Stimulated activated CD4-positive, alpha-beta T cell treated with anti-CD3 and anti-CD28 coated beads, Interleukin-1b, Interleukin-23, amount 100 ng/mL, for 24 hours (primary cell): ENCODE data around the gene KLHDC7A.

Experiments used
- DNase-seq, 4 experiments: peaks; one replicate each; pipeline ENCODE4 v3.0.0-alpha.2; 2020; ENCODE audit warnings: low read depth in 4 of 4, low spot score in 1 of 4

KLHDC7A gene

DNA sequence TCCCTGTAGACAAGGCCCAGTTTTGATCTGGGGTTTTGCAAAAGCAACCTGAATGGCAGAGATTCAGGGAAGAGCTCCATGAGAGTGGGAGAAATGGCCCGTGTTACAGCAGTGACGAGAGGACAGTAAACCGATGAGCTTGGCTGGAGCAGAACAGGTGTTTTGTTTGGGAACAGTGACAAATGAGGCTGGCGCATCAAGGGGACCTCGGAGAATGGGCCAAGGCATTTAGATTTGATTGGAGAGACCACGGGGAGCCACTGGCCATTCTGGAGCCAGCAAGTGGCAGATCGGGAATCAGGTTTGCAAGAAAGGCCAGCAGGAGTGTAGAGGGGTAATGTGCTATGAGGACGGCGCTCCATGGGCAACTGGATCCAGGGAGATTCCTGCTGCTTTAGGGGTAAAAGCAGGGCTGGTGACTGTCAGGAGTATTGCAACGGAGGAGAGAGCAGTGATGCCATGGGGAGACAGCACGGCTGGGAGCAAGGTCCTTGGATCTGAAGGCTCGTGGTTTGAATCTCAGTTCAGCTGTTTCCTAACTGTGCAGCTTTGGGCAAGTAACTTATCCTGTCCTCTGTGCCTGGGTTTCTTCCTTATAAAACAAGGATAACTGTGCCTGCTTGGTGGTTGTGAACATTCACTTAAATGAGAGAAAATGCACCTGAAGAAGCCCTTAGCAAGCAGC lies 9.9 kb upstream of the KLHDC7A start:
- no peak for DNase-seq

DNA sequence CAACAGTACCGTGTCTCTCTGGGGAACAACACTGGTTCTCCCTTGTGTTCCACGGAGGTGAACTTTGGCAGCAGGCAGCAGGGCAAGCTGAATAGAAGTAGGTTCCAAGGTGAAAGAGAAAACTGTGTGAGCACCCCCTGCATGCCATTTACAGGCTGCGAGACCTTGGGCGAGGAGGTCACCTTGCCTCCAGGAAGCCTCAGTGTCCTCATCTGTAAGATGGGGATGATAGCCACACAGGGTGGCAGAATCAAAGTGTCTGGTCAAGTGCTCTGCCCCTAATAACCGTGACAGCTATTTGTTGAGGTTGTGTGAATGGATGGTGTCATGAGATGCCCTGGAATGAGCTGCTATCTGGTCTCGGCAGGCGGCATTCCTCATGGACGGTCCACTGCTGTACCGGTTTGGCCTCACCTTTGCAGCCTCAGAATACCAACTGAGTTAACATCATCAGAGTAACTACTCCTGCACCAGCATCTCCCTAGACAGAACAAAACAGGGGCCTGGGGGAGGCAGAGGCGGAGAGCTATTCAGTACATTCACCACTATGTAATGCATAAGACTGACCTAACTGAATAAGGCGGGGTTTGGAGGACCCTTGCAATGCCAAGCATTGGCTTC lies 7.4 kb upstream of the KLHDC7A start:
- no peak for DNase-seq

DNA sequence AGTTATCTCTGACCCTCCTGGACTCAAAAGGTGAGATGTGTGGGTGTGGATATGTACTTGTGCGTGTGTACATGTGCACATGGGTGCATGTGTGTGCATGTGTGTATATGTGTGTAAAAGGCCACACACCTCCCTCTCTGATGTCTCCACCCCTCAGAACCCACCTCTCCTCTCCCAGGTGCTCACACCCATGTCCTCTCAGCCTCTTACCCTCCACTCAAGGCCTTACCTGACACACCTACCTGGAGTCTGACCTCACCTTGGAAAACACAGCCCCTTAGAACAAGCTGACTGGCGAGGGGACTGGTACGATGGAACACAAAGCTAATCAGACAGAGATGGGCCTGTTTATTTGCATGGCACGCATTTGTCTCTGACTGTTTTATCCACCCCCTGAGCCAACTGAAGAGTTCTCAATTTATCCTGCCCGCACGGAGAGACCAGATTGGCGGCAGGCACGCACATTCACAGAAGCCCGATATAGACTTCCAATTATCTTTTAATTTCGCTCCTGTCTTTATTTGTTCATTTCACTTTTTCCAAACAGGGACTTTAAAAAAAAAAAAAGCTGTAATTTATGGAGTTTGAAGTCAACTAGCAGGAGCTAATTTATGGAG lies 6.1 kb upstream of the KLHDC7A start:
- no peak for DNase-seq

DNA sequence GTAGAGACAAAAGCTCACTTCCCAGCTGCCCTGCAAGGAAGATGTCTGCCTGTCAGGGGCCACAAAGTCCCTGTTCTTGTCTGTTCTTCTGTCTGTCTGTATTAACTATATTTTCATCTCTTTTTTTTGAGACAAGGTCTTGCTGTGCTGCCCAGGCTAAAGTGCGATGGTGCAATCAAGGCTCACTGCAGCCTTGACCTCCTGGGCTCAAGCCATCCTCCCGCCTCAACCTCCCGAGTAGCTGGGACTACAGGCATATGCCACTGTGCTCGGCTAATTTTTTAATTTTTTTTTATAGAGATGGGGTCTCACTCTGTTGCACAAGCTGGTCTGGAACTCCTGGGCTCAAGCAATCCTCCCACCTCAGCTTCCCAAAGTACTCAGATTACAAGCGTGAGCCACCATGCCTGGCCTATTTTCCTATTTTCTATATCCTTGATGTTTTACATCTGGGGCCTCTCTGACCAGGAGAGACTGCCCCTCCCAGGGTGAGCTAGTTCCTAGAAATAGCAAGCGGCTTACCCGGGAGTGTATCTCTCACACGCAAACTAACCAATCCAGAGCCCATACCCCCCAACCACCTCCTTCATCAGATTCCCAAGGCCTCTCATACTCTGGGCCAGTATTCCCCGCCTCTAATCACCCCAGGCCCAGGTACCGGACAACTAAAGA lies 5.4 kb upstream of the KLHDC7A start:
- DNase-seq: no peak

DNA sequence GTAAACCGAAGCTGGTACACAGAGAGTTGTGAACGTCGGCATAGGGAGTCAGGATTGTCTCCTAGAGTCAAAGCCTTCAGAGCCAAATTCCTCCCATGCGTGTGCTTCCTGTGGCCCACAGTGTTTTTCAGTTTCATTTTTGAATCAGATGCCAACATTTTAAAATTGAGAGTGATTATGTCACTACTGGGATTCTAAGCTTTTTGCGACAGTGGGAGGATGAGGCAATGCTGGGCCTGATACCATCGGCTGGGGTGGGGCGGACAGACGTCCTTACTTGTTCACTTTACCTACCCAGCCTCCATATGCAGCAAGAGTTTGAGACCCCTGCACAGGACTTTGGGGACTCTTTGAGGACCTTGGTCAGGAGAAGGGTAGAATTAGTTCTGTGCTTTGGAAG lies 1.3 kb upstream of the KLHDC7A start:
- no peak for DNase-seq

DNA sequence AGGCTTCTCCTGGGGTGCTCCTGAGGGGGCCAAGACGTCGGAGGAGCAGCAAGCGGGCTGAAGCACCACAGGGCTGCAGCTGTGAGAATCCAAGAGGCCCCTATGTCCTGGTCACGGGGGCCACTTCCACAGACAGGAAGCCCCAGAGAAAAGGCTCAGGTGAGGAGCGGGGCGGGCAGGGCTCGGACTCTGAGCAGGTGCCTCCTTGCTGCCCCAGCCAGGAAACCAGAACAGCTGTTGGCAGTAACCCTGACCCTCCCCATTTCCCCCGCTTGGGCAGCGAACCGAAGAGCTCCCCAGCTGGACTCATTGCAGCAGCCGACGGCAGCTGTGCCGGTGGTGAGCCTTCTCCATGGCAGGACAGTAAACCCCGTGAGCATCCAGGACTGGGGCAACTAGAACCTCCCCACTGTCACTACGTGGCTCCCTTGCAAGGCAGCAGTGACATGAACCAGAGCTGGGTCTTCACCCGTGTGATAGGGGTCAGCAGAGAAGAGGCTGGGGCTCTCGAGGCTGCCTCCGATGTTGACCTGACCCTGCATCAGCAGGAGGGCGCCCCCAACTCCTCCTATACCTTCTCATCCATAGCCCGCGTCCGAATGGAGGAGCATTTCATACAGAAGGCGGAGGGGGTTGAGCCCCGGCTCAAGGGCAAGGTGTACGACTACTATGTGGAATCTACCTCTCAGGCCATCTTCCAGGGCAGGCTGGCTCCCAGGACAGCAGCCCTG lies 625 bp downstream of the KLHDC7A start:
- no peak for DNase-seq

DNA sequence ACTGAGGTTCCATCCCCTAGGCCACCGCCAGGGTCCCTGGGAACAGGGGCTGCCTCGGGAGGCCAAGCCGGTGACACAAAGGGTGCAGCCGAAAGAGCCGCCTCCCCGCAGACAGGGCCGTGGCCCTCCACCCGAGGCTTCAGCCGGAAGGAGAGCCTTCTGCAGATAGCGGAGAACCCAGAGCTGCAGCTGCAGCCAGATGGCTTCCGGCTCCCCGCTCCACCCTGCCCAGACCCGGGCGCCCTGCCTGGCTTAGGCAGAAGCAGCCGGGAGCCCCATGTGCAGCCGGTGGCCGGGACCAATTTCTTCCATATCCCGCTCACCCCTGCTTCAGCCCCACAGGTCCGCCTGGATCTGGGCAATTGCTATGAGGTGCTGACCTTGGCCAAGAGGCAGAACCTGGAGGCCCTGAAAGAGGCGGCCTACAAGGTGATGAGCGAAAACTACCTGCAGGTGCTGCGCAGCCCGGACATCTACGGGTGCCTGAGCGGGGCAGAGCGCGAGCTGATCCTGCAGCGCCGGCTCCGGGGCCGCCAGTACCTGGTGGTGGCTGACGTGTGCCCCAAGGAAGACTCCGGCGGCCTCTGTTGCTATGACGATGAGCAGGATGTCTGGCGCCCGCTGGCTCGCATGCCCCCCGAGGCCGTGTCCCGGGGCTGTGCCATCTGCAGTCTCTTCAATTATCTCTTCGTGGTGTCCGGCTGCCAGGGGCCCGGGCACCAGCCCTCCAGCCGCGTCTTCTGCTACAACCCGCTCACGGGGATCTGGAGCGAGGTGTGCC lies 1.4 kb downstream of the KLHDC7A start:
- DNase-seq: no peak

DNA sequence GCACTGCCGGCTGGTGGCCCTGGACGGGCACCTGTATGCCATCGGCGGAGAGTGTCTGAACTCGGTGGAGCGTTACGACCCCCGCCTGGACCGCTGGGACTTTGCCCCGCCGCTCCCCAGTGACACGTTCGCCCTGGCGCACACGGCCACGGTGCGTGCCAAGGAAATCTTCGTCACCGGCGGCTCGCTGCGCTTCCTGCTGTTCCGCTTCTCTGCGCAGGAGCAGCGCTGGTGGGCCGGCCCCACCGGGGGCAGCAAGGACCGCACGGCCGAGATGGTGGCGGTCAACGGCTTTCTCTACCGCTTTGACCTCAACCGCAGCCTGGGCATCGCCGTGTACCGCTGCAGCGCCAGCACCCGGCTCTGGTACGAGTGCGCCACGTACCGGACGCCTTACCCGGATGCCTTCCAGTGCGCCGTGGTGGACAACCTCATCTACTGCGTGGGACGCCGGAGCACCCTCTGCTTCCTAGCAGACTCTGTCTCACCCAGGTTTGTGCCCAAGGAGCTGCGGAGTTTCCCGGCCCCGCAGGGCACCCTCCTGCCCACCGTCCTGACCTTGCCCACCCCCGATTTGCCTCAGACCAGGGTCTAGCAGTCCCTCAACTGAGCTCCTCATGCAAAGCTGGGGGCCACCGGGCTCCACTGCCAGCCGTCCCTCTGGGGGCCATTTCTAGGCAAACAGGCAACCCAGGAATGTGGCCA lies 2.1 kb downstream of the KLHDC7A start:
- no peak for DNase-seq

DNA sequence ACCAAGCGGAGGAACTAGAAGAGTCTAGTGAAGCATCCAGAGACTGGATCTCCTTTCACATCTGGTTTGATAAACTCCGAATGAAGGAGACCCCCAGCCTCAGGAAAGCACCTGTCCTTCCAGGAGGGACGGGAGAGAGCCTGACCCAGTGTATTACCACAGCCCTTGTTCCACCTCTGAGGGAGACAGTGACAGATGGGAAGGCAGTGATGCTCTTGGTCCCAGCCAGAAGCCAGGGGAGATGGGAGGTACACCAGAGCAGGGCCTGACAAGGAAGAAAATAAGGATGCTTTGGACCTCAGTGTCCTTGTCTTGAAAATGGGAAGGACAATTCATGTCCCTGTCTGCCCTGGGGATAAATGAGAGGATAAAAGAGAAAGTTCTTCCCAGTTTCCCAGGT lies 3.5 kb downstream of the KLHDC7A start:
- DNase-seq: no peak

DNA sequence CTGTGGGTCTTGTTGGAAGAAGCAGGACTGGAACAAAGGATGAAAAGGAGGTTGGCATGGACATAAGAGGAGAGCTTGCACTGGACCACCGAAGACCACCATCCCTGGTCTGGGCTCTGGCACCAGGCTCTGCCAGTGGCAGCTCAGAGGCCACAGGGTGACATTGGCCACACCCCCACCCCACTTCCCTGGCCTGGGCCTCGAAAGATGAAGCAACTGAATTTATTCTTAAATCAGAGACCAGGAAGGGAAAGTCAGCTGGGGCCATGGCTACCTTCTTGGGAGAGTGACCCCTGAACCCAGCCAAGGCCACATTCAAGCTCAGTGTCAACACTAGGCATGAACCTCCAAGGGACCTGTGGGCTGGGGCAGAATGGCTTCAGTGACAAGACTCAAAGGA lies 4.0 kb downstream of the KLHDC7A start:
- no peak for DNase-seq

DNA sequence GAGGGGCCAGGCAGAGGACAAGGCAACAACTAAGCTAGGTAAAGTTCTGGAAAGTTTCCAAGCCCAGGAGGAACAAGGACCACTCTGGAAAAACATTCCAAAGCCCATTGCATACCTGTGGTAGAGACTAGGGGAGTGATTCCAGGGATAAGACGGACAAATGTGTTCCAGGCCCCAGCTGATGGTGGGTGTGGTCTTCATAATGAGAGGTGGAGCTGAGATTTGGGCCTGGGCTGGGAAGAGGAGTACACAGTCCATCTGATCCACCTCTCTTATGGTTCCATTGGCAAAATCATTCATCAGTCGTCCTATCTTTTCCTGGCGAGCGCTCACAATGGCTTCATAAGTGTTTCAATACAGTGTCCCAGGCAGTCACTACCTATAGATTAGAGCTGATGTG lies 4.5 kb downstream of the KLHDC7A start:
- no peak for DNase-seq

DNA sequence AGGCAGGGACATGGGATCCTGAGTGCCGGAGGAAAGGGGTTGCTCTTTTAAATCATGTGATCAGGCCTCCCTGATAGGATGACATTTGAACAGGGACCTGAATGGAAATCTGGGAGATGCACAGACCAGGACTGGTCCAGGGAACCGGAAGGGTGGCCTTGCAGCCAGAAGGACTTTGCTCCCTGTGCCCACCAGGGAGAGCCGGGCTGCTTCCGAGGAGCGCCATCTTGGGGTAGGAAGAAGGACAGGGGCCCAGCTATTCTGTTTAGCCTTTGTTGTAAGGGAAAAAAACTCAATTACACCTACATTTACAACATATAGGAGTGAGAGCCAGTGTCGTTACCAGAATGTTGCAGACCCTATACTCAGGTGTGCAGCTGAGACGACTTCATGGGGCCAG lies 5.5 kb downstream of the KLHDC7A start:
- DNase-seq: no peak

DNA sequence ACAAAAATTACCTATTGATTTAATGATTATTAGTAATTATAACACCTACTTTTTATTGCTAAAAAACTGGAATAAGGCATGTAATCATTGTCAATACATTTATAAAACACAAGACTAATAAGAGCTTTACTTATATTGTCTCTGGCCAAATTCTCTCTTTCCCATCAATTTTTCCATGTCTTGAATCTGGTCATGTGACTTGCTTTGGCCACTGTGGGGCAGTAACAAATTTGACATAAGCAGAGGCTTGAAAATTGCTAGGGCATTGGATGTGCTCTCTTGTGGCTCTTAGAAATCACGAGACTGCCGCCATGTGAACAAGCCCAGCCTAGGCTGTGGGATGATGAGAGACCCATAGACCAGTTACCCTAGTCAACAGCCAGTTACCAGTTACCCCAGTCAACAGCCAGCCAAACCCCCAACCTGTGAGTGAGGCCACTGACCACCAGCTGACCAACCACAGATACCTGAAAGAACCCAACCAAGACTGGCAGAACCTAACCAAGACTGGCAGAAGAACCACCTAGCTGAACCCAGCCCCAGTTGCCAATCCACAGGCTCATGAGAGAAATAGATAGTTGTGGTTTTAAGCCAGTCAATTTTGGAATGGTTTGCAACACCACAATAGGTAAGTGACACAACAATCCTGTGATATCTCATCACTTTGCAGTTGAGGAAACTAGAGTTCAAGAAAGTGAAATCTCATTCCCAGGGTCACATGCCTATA lies 8.8 kb downstream of the KLHDC7A start:
- DNase-seq: no peak

DNA sequence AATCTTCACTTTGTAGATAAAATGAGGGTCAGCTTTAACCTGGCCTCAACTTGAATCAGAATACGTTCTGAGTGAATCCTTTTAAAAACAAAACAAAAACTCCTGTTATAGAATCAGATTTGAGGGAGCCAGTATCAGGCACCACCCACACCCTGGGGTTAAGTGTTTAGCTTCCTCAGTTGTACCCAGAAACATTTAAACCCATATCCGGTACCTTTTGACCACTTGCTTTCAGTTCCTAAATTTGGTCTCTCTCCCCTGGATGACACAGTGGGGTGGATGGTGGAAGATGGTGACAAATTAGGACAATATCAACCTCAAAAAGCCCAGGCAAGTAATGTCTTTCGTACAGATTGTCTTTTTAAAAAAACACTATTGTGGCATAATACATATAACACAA lies 10.4 kb downstream of the KLHDC7A start:
- DNase-seq: no peak

DNA sequence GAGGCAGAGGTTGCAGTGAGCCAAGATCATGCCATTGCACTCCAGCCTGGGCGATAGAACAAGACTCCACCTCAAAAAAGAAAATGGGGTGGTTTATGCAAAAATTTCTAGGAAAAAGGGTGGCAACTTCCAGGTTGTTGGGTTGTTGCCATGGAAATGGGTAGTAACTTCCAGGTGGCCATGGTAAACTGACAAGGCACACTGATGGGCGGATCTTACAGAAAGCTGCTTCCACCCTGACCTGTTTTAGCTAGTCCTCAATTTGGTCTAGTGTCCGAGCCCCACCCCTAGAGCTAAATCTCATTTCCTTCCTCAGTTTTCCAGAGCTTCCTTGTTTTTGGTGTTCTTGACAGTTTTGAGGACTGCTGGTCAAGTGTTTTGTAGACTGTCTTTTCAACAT lies 13.6 kb downstream of the KLHDC7A start:
- DNase-seq: no peak

DNA sequence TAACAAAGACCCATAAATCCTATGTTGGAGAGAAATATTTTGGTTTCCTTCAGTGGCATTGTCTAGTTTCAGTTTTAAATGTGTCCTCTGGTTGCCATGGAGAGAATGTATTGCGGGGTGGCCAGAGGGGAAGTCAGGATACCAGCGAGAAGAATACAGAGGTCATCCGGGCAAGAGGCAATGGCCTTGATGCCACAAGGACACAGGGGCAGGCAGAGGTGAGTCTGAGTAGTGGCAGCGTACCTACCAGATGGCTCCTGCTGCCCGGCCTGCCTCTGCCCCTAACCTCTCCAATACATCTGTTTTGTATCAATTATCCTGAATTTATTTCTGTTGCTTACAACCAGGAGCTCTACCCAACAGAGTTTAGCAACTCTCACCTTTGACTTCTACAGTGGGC lies 14.9 kb downstream of the KLHDC7A start:
- no peak for DNase-seq

DNA sequence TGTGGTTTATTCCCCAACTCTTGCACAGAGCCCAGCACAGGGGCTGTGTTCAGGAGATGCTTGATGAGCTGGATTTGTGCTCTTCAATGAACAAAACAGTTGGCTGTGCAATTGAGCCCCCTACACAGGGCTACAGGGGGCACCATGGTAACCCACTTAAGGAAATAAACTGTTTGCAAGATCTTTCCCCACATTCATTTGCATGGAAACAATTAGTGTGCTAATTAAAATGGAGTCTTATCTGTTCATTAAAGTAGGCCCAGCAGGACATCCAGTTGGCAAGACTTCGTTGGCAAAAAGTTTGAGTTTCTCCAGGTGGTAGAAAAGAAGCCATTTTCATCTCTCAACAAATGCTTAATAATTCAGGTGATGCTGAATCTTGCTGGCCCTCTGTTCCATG lies 15.3 kb downstream of the KLHDC7A start:
- DNase-seq: no peak

DNA sequence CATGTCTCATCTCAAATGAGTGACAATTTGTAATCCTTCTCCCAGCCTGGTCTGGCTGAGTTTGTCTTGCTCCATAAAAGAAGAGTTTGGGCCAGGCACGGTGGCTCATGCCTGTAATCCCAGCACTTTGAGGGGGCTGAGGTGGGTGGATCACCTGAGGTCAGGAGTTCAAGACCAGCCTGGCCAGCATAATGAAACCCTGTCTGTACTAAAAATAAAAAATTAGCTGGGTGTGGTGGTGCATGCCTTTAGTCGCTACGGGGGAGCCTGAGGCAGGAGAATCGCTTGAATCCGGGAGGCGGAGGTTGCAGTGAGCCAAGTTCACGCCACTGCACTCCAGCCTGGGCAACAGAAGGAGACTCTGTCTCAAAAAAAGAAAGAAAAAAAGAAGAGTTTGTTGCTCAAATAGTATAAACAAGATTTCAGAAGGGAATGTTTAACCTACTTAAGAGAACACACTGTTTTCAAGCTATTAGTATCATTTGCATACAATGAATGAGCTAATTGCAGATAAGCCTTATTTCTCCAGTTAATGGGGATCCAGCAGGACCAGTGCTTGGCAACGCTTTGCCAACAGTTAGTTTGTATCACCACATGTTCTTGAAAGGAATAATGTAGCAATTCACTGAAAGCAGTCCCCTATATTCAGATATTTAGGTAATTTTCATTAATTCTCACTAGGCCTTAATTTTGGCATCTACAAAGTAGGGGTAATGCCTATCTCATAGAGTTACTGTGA lies 15.9 kb downstream of the KLHDC7A start:
- DNase-seq: no peak

DNA sequence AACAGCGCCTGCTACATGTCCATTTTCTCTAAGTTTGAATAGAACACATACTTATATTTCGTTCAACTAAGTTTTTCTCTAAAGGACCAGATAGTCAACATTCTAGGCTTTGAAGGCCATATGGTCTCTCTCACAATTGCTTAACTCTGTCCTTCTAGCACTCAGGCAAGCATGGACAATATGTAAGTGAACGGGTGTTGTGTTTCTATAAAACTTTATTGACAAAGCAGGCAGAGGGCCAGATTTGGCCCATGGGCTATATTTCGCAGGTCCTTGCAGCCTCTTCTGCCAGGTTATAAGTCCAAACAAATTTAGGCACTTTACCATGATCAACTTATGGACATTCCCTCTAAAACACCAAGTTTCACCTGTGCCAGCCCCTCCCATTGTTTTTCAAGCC lies 21.1 kb downstream of the KLHDC7A start:
- DNase-seq: no peak
